Measurements from ENCODE around the gene ATG16L2.
"Not testable (repeated sequence)": the region's sequence is repeated elsewhere in the genome, so short reads cannot be mapped to it uniquely, and the experiment has no call there.

The ATG16L2 gene

GRCh38 chr11:72807021-72807693 lies 7.1 kb upstream of the ATG16L2 start:
- no peak for DNase-seq

DNA sequence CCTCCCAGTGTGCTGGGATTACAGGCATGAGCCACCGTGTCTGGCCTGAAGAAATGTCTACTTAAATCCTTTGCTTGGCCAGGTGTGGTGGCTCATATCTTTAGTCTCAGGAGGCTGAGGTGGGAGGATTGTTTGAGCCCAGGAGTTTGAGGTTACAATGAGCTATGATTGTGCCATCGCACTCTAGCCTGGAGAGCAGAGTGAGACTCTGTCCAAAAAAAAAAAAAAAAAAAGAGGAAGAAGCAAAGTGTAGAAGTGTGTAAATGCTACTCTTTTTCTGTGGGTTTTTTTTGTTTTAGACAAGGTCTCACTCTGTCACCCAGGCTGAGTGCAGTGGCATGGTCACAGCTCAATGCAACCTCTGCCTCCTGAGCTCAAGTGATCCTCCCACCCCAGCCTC lies 6.4 kb upstream of the ATG16L2 start:
- no peak for DNase-seq

DNA sequence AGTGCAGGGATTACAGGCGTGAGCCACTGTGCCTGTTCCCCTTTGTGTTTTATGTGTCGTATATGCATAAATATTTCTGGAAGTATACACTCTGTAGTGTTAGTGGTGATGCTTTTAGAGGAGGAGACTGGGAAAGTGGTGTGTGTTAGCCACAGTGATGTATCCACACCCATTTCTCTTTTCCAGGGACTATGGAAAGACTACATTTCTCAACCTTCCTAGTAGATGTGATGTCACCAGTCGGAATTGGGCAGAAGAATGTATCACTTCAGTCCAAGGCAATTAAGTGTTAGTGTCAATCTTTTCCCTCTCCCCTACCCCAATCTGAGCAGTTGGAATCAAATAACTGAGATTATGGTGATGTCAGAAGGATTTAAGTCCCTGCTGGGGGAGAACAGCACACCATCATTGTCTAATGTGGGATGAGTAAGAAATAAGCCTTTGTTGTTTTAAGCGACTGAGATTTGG lies 5.8 kb upstream of the ATG16L2 start:
- DNase-seq = no peak

DNA sequence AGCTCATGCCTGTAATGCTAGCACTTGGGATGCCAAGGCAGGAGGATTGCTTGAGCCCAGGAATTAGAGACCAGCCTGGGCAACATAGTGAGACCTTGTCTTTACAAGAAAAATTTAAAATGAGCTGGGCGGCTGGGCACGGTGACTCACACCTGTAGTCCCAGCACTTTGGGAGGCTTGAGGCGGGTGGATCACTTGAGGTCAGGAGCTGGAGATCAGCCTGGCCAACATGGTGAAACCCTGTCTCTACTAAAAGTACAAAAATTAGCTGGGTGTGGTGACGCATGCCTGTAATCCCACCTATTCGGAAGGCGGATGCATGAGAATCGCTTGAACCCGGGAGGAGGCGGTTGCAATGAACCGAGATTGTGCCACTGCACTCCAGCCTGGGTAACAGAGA lies 2.5 kb upstream of the ATG16L2 start:
- DNase-seq = not testable (repeated sequence)

GRCh38 chr11:72812604-72812966 lies 1.6 kb upstream of the ATG16L2 start:
- no peak for DNase-seq

- peak; percentile 38 for DNase-seq
Observed at GRCh38 chr11:72812967-72813739, 1.1 kb upstream of the ATG16L2 start.

- no peak for DNase-seq
Observed at GRCh38 chr11:72813740-72814285, 398 bp upstream of the ATG16L2 start.

DNA sequence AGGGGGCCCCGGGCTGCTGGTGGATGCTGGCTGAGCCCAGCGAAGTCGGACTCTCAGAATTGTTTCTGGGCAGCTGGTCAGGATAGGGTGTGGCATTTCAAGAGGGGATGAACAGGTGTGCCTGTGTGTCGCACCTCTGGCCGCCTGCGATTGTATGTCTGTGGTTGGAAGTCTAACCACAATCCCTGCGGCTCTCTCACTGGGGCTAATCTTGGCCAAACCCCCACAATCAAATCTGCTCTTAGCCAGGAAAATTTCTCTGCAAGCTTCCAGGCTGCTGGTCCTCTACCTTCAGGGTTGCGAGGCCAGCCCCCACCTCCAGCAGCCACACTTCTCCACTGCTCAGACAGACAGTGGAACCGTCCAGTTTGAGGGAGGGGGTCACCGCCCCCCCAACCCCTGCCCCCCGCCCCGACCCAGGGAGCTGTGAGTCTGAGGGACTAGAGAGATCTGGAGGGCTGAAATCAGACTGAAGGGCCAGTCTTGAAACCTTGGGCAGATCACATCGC lies 953 bp downstream of the ATG16L2 start:
- no peak for DNase-seq

GRCh38 chr11:72816404-72816990 lies 2.3 kb downstream of the ATG16L2 start:
- DNase-seq = no peak

- no peak for DNase-seq
Observed at GRCh38 chr11:72817966-72818365, 3.8 kb downstream of the ATG16L2 start.

- DNase-seq = no peak
Observed at GRCh38 chr11:72818971-72819370, 4.8 kb downstream of the ATG16L2 start.

DNA sequence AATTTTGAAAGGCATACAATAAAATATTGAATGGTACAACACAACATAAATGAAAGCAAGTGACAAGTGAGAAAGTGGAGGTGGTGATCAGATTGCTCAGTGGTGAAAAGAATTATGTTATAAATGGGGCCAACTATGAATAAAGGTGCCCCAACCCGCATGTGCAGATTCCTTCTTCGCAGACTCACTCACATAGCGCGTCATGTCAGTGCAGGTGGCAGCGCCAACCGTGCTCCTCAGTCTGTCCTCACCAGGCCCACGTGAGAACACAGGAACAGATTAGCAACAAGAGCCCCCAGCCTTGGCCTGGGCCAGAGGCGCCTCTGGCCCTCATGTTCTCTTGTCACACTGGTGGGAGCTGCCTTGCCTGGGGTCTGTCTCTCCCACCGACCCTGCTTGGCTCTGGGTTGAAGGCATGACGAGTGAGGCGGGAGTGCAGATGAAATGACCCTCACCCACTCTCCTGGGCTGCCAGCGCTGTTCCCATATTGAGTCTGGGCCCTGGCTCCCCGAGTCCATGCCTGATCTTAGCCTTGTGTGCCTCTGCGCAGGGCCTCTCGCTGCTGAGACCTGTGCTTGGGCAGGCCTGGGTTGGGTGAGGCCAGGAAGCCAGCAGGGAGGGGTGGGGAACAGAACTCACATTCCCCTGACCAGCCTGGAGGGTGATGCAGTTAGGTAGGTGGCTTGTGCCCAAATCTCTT lies 6.4 kb downstream of the ATG16L2 start:
- DNase-seq = no peak

DNA sequence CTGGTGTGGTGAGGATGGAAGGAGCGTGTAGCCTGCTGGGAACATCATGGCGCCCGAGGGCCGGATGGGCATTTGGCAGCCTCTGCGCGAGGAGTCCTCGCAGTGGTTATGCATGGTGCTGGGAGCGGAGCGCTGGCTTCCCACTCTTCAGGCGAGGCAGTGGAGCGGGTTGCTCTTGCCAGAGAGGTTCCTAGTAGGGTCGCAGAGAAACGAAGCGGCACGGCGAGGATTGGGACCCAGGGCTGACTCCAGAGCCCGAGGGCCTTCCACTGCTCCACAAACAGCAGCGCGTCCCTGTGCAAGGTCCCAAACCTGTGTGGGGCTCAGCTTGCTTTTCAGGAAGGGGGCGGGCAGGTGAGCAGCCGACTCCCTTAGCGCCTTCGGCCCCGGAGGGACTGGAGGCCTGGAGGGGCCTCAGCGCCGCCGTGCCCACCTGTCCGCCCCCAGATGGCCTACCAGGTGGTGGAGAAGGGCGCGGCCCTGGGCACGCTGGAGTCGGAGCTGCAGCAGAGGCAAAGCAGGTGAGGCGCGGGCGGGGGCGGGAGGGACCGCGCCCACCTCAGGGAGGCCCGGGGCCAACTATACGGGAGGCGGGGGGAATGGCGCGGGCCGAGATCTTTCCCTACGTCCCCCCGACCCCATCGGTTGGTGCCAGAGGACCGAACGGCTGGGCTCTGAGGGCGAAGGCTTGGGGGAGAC lies 7.2 kb downstream of the ATG16L2 start:
- DNase-seq = no peak

- DNase-seq = peak; percentile 90
Observed at GRCh38 chr11:72821920-72822799, 7.9 kb downstream of the ATG16L2 start.

- DNase-seq = no peak
Observed at GRCh38 chr11:72823105-72823804, 9.0 kb downstream of the ATG16L2 start.

DNA sequence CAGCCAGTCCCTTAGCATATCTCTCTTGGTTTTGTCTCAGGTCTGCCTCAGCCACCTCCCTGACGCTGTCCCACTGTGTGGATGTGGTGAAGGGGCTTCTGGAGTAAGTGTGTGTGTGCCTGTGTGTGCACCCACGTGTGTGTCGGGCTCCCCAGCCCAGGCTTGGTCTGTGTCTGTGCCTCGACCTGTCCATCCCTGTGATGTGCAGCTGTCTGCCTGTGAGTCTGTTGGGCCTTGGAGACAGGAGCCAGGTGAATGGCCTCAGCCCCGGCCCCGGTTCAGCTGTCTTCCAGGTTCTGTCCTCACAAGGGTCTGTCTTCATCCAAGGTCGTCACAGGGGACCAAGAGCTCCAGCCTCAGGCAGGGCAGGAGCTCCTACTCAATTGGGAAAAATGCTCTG lies 9.8 kb downstream of the ATG16L2 start:
- DNase-seq = no peak

DNA sequence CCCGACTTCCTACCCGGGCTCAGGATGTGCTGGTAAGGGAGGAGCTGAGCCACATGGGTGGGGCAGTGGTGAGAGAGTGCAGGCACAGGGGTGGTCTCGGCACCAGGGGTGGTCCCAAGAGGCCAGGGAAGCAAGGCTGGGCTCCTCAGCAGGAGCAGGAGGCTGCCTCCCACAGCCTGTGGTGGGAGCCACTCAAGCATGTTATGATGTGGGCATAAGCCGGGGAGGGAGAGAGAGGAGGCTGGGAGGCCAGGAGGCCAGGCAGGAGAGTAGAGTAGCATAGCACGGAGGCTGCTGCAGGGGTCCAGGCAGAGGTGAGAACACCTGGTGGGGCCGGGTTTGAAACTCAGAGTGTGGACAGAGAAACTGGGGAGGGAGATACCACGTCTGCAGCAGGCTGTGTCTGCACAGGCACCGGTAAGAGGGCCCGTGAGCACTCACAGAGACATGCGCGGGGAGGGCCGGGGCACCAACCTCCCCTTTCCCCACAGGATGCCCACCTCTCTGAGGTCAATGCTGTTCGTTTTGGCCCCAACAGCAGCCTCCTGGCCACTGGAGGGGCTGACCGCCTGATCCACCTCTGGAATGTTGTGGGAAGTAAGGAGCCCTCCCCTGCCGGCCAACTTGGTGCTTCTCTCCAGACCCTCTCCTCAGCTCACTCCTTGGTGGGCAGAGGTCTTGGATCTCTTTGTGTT lies 10.7 kb downstream of the ATG16L2 start:
- no peak for DNase-seq

DNA sequence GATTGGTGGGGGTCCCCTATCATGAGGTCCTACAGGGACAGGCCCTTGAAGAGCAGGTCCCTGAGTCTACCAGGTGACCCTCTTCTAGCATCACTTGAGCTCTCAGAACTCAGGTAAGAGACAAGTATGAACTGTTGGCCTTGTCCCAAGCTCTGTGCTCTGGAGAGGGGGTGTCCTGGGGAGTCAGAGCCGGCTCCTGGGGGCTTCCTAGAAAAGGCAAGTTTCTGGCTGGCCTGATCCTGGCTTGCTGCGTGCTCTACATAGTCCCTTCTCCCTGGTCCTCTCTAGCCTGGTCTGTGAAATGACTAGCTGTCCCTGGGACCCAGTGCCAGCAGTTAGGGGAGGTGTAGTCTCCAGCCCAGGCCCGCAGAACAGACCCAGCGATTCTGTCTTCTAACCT lies 11.4 kb downstream of the ATG16L2 start:
- DNase-seq = no peak

- DNase-seq = no peak
Observed at GRCh38 chr11:72826191-72826941, 12.2 kb downstream of the ATG16L2 start.

All from effector CD8-positive, alpha-beta T cell (primary cell).